Loucy (cell line): ENCODE measurements around the gene ALDH1A2.

Source experiments
- H2AFZ ChIP-seq: fragments of 200-600 bp; sonication (generic); 2 replicates; pipeline ENCODE4 v1.6.0; 2016; ENCODE audit warnings: antibody characterized with exemption, mild to moderate bottlenecking, low read length, moderate library complexity
- H3F3A ChIP-seq: fragments of 200-600 bp; 2 replicates; pipeline ENCODE4 v1.6.0; 2016; ENCODE audit warnings: antibody characterized with exemption, low read depth, mild to moderate bottlenecking
- H3K27me3 ChIP-seq: fragments of 200-600 bp; sonication (generic); 2 replicates; pipeline ENCODE4 v1.6.1; 2014; ENCODE audit warnings: low read length, mild to moderate bottlenecking; ENCODE audit not compliant: insufficient read depth, poor library complexity, severe bottlenecking
- H3K36me3 ChIP-seq: fragments of 200-600 bp; sonication (generic); 2 replicates; pipeline ENCODE4 v1.6.1; 2016; ENCODE audit warnings: low read length; ENCODE audit not compliant: insufficient read depth
- H3K4me1 ChIP-seq: fragments of 200-600 bp; sonication (generic); 2 replicates; pipeline ENCODE4 v1.5.1; 2014; ENCODE audit warnings: low read length, mild to moderate bottlenecking; ENCODE audit not compliant: insufficient read depth, poor library complexity, severe bottlenecking
- H3K4me2 ChIP-seq: fragments of 200-600 bp; sonication (generic); 2 replicates; pipeline ENCODE4 v1.6.0; 2014; ENCODE audit warnings: antibody characterized with exemption, low read length, low read depth, mild to moderate bottlenecking; ENCODE audit not compliant: poor library complexity, severe bottlenecking
- H3K4me3 ChIP-seq: fragments of 200-600 bp; sonication (generic); 2 replicates; pipeline ENCODE4 v1.5.1; 2014; ENCODE audit warnings: low read length, mild to moderate bottlenecking, mixed read lengths; ENCODE audit not compliant: poor library complexity, severe bottlenecking
- H3K79me2 ChIP-seq: fragments of 200-600 bp; sonication (generic); 2 replicates; pipeline ENCODE4 v1.6.1; 2014; ENCODE audit warnings: low read length; ENCODE audit not compliant: insufficient read depth
- H3K9ac ChIP-seq: fragments of 200-600 bp; sonication (generic); 2 replicates; pipeline ENCODE4 v1.6.0; 2014; ENCODE audit warnings: mild to moderate bottlenecking, low read depth, low read length, moderate library complexity; ENCODE audit not compliant: poor library complexity, severe bottlenecking
- H3K9me2 ChIP-seq: fragments of 200-600 bp; sonication (generic); replicated peaks from 2 replicates; pipeline ENCODE4 v1.6.1; 2016; ENCODE audit warnings: low read depth, low read length, mixed read lengths
- H3K9me3 ChIP-seq: fragments of 200-600 bp; sonication (generic); 2 replicates; pipeline ENCODE4 v1.6.1; 2014; ENCODE audit warnings: mild to moderate bottlenecking, antibody characterized with exemption, low read length, low read depth; ENCODE audit not compliant: insufficient read depth
- H4K20me1 ChIP-seq: fragments of 200-600 bp; sonication (generic); 2 replicates; pipeline ENCODE4 v1.6.0; 2014; ENCODE audit warnings: antibody characterized with exemption, low read length, mild to moderate bottlenecking; ENCODE audit not compliant: insufficient read depth, poor library complexity, severe bottlenecking
- EZH2phosphoT487 ChIP-seq: fragments of 200-600 bp; IDR thresholded peaks from 2 replicates; pipeline ENCODE4 v1.6.1; 2018; ENCODE audit warnings: antibody characterized with exemption, mild to moderate bottlenecking, moderate library complexity, borderline replicate concordance
- TF ChIP-seq, protein P1 (sequence below): fragments of 200-600 bp; sonication (generic); conservative IDR thresholded peaks from 2 replicates; pipeline ENCODE4 v1.5.1; 2014; ENCODE audit warnings: mild to moderate bottlenecking, antibody characterized with exemption, low read length

ALDH1A2 gene

GRCh38 chr15:57969355-57969754, 96.2 kb downstream of the ALDH1A2 start:
- H3K4me3 ChIP-seq, result no peak overlapping the region
- H3K27me3 ChIP-seq, result no peaks in the 10 kb centered on the region
- H3K36me3 ChIP-seq, result no peaks in the 10 kb centered on the region
- H3K79me2 ChIP-seq, result no peaks in the 10 kb centered on the region
- H3F3A ChIP-seq, result no peaks in the 10 kb centered on the region
- H3K9me3 ChIP-seq, result no peaks in the 10 kb centered on the region
- H3K9me2 ChIP-seq, result no peaks in the 10 kb centered on the region
- TF ChIP-seq, protein P1, sequence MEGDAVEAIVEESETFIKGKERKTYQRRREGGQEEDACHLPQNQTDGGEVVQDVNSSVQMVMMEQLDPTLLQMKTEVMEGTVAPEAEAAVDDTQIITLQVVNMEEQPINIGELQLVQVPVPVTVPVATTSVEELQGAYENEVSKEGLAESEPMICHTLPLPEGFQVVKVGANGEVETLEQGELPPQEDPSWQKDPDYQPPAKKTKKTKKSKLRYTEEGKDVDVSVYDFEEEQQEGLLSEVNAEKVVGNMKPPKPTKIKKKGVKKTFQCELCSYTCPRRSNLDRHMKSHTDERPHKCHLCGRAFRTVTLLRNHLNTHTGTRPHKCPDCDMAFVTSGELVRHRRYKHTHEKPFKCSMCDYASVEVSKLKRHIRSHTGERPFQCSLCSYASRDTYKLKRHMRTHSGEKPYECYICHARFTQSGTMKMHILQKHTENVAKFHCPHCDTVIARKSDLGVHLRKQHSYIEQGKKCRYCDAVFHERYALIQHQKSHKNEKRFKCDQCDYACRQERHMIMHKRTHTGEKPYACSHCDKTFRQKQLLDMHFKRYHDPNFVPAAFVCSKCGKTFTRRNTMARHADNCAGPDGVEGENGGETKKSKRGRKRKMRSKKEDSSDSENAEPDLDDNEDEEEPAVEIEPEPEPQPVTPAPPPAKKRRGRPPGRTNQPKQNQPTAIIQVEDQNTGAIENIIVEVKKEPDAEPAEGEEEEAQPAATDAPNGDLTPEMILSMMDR, result no peak
- TF ChIP-seq EZH2phosphoT487, result no peak
- H3K9ac ChIP-seq, result no peak overlapping the region
- H3K4me1 ChIP-seq, result no peaks in the 10 kb centered on the region
- no peak overlapping the region for H2AFZ ChIP-seq
- no peaks in the 10 kb centered on the region for H4K20me1 ChIP-seq
- H3K4me2 ChIP-seq, result no peak overlapping the region

DNA sequence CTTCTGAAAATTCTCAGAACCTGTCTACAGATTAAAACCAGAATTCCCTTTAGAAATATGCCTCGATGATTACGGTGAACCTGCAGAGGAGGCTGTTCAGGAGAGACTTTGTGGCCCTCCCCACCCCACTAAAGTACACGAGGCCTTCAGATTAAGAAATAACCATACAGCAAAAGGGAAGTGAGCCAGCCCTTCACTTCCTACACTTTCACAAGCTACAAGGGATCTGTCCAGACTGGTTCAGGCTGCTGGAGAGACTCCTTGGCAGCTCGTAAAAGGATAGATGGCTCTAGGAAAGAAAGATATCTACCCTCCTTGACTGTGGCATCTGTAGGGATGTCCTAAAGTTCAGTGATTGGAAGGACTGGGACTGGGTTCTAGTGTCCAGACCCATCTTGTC, 102.6 kb downstream of the ALDH1A2 start:
- H3K4me2 ChIP-seq, result no peak overlapping the region
- H3K9me3 ChIP-seq, result no peaks in the 10 kb centered on the region
- no peaks in the 10 kb centered on the region for H4K20me1 ChIP-seq
- H3K4me3 ChIP-seq, result no peak overlapping the region
- H2AFZ ChIP-seq, result no peak overlapping the region
- H3K79me2 ChIP-seq, result no peaks in the 10 kb centered on the region
- no peaks in the 10 kb centered on the region for H3K27me3 ChIP-seq
- H3K9ac ChIP-seq, result no peak overlapping the region
- TF ChIP-seq, protein P1, result no peak
- TF ChIP-seq EZH2phosphoT487, result no peak
- H3K9me2 ChIP-seq, result no peaks in the 10 kb centered on the region
- no peaks in the 10 kb centered on the region for H3K36me3 ChIP-seq
- H3F3A ChIP-seq, result no peaks in the 10 kb centered on the region
- H3K4me1 ChIP-seq, result no peaks in the 10 kb centered on the region

- no peaks in the 10 kb centered on the region for H3K4me1 ChIP-seq
- no peaks in the 10 kb centered on the region for H3K27me3 ChIP-seq
- TF ChIP-seq, protein P1, result no peak
- TF ChIP-seq EZH2phosphoT487, result no peak
- H2AFZ ChIP-seq, result no peak overlapping the region
- H4K20me1 ChIP-seq, result no peaks in the 10 kb centered on the region
- no peaks in the 10 kb centered on the region for H3K36me3 ChIP-seq
- H3K9ac ChIP-seq, result no peak overlapping the region
- no peaks in the 10 kb centered on the region for H3F3A ChIP-seq
- H3K4me2 ChIP-seq, result no peak overlapping the region
- H3K79me2 ChIP-seq, result no peaks in the 10 kb centered on the region
- no peaks in the 10 kb centered on the region for H3K9me2 ChIP-seq
- no peak overlapping the region for H3K4me3 ChIP-seq
- H3K9me3 ChIP-seq, result no peaks in the 10 kb centered on the region
Observed at GRCh38 chr15:57961919-57962318, 103.6 kb downstream of the ALDH1A2 start.
